HL-60 (cell line): Measurements from ENCODE around the gene RER1.

ENCODE experiments used
- DNase-seq, 2 experiments: peaks; one replicate each; pipeline ENCODE4 v3.0.0-alpha.2; 2010 to 2020; ENCODE audit warnings: low read depth in 1 of 2, low spot score in 1 of 2
- H3K27ac ChIP-seq: fragments of 250-450 bp; sonication (Bioruptor Pico); replicated peaks from 2 replicates; pipeline ENCODE4 v1.5.1; 2020; ENCODE audit warnings: mild to moderate bottlenecking, moderate library complexity
- H3K27me3 ChIP-seq: fragments of 250-450 bp; sonication (Bioruptor Pico); 2 replicates; pipeline ENCODE4 v1.5.1; 2021; ENCODE audit warnings: mild to moderate bottlenecking, moderate library complexity; ENCODE audit not compliant: insufficient read depth, poor library complexity, severe bottlenecking
- H3K4me3 ChIP-seq: replicated peaks from 2 replicates; pipeline ENCODE4 v1.5.1; 2011; ENCODE audit warnings: mild to moderate bottlenecking, control low read depth, low read length; ENCODE audit not compliant: insufficient read depth
- GABPA ChIP-seq: IDR thresholded peaks from 2 replicates; pipeline ENCODE4 v1.6.1; 2012; ENCODE audit warnings: low read depth
- POLR2AphosphoS5 ChIP-seq: IDR thresholded peaks from 2 replicates; pipeline ENCODE4 v1.6.1; 2012; ENCODE audit warnings: low read depth
- SPI1 ChIP-seq: IDR thresholded peaks from 2 replicates; pipeline ENCODE4 v1.6.1; 2012; ENCODE audit warnings: low read depth, mild to moderate bottlenecking, borderline replicate concordance
- TF ChIP-seq, protein P1 (sequence below): IDR thresholded peaks from one replicate; pipeline ENCODE4 v1.5.1; 2011; ENCODE audit warnings: low read length, control low read depth, inconsistent platforms; ENCODE audit not compliant: insufficient read depth
- TF ChIP-seq, protein P2 (sequence below): IDR thresholded peaks from 2 replicates; pipeline ENCODE4 v1.6.1; 2012; ENCODE audit warnings: low read depth; ENCODE audit not compliant: insufficient replicate concordance

RER1 gene

GRCh38 chr1:2402420-2402819, 10.8 kb downstream of the RER1 start:
- no peaks in the 10 kb centered on the region for H3K27me3 ChIP-seq
- H3K4me3 ChIP-seq: no peak overlapping the region
- DNase-seq: no peak
- TF ChIP-seq POLR2AphosphoS5: no peak
- TF ChIP-seq, protein P1, sequence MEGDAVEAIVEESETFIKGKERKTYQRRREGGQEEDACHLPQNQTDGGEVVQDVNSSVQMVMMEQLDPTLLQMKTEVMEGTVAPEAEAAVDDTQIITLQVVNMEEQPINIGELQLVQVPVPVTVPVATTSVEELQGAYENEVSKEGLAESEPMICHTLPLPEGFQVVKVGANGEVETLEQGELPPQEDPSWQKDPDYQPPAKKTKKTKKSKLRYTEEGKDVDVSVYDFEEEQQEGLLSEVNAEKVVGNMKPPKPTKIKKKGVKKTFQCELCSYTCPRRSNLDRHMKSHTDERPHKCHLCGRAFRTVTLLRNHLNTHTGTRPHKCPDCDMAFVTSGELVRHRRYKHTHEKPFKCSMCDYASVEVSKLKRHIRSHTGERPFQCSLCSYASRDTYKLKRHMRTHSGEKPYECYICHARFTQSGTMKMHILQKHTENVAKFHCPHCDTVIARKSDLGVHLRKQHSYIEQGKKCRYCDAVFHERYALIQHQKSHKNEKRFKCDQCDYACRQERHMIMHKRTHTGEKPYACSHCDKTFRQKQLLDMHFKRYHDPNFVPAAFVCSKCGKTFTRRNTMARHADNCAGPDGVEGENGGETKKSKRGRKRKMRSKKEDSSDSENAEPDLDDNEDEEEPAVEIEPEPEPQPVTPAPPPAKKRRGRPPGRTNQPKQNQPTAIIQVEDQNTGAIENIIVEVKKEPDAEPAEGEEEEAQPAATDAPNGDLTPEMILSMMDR: no peak
- TF ChIP-seq, protein P2, sequence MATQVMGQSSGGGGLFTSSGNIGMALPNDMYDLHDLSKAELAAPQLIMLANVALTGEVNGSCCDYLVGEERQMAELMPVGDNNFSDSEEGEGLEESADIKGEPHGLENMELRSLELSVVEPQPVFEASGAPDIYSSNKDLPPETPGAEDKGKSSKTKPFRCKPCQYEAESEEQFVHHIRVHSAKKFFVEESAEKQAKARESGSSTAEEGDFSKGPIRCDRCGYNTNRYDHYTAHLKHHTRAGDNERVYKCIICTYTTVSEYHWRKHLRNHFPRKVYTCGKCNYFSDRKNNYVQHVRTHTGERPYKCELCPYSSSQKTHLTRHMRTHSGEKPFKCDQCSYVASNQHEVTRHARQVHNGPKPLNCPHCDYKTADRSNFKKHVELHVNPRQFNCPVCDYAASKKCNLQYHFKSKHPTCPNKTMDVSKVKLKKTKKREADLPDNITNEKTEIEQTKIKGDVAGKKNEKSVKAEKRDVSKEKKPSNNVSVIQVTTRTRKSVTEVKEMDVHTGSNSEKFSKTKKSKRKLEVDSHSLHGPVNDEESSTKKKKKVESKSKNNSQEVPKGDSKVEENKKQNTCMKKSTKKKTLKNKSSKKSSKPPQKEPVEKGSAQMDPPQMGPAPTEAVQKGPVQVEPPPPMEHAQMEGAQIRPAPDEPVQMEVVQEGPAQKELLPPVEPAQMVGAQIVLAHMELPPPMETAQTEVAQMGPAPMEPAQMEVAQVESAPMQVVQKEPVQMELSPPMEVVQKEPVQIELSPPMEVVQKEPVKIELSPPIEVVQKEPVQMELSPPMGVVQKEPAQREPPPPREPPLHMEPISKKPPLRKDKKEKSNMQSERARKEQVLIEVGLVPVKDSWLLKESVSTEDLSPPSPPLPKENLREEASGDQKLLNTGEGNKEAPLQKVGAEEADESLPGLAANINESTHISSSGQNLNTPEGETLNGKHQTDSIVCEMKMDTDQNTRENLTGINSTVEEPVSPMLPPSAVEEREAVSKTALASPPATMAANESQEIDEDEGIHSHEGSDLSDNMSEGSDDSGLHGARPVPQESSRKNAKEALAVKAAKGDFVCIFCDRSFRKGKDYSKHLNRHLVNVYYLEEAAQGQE: no peak
- TF ChIP-seq GABPA: no peak
- no peak for TF ChIP-seq SPI1
- H3K27ac ChIP-seq: no peak overlapping the region

GRCh38 chr1:2403273-2403672, 11.6 kb downstream of the RER1 start:
- H3K27me3 ChIP-seq: no peaks in the 10 kb centered on the region
- no peak overlapping the region for H3K27ac ChIP-seq
- TF ChIP-seq, protein P2: no peak
- TF ChIP-seq POLR2AphosphoS5 (no peak), SPI1 (no peak), GABPA (no peak)
- TF ChIP-seq, protein P1: no peak
- no peak overlapping the region for H3K4me3 ChIP-seq
- DNase-seq: no peak

GRCh38 chr1:2404142-2404889, 12.7 kb downstream of the RER1 start:
- TF ChIP-seq POLR2AphosphoS5 (no peak), GABPA (no peak), SPI1 (no peak)
- TF ChIP-seq, protein P2: no peak
- TF ChIP-seq, protein P1: no peak
- no peak overlapping the region for H3K27ac ChIP-seq
- H3K27me3 ChIP-seq: no peaks in the 10 kb centered on the region
- no peak for DNase-seq
- no peak overlapping the region for H3K4me3 ChIP-seq
